Measurements from ENCODE around the gene SPATS2. TPM values are rescaled to one million over a fixed set of nuclear protein-coding genes. Genes with fewer than 3 reads are reported as not detected.

Gene SPATS2
- total RNA-seq, 1 experiment from 2014 or later, result 74.2 TPM

- DNase-seq (ENCODE audit: low read depth, low spot score), result no peak
- ChIA-PET POLR2A (interaction anchor here (0.8 to 2.6 kb wide), 4 partner anchors 19 to 232 kb away, joined by 3 to 14 read pairs (median 4); partner anchors contain the start of genes SPATS2 and TROAP), RAD21 (ENCODE audit: low non-redundant PET in 1 of 2, low total read pairs in 2 of 2, uncharacterized antibody in 2 of 2, unreplicated experiment in 2 of 2) (interaction anchor here (0.6 to 1.5 kb wide), 3 partner anchors 187 to 216 kb away, joined by 3 to 6 read pairs (median 4); partner anchors contain the start of gene SPATS2 (in 1 of the 2)), CTCF (interaction anchor here (0.6 to 4.2 kb wide), 8 partner anchors 22 to 202 kb away, joined by 3 to 69 read pairs (median 6); partner anchors contain the start of gene SPATS2)
- H3K27ac ChIP-seq (ENCODE audit: low read depth, low read length), result no peak overlapping the region; the same call in 1 of the 2 replicates
- no peak for ATAC-seq
- no peak overlapping the region for H2AFZ ChIP-seq (ENCODE audit: low read depth, low read length, poor library complexity, severe bottlenecking)
- H3K79me2 ChIP-seq (ENCODE audit: insufficient read depth, low read length), result no peaks in the 10 kb centered on the region
- peaks cover 2 to 9% of the 10 kb centered on the region in 2 experiments; a peak in 2 of 4 replicates for H3K36me3 ChIP-seq (ENCODE audit: control insufficient read depth in 1 of 2, insufficient read depth in 2 of 2, low read length in 2 of 2)
- no peak for TF ChIP-seq REST (IDR thresholded peaks at IDR 0.05; ENCODE audit: low read depth)
- no peak for TF ChIP-seq RAD21 (IDR thresholded peaks at IDR 0.05; ENCODE audit: low read depth)
- no peak for TF ChIP-seq CEBPB (IDR thresholded peaks at IDR 0.05; ENCODE audit: low read depth)
- no peak for TF ChIP-seq FOSL1 (IDR thresholded peaks at IDR 0.05; ENCODE audit: low read depth)
- no peak for TF ChIP-seq SRF (IDR thresholded peaks at IDR 0.05; ENCODE audit: low read depth)
- TF ChIP-seq POLR2AphosphoS5 (IDR thresholded peaks at IDR 0.05; ENCODE audit: low read depth, low read length), result no peak
- TF ChIP-seq MAX (IDR thresholded peaks at IDR 0.05), result no peak
- no peaks in the 10 kb centered on the region for H4K20me1 ChIP-seq (ENCODE audit: insufficient read depth)
- H3K9me3 ChIP-seq (ENCODE audit: control insufficient read depth in 1 of 2, insufficient read depth in 1 of 2, low read depth in 1 of 2, low read length in 2 of 2), result no peaks in the 10 kb centered on the region
- H3K9me2 ChIP-seq (ENCODE audit: insufficient read depth), result no peaks in the 10 kb centered on the region
- no peaks in the 10 kb centered on the region for H3K27me3 ChIP-seq (ENCODE audit: insufficient read depth, low read length)
- no peak overlapping the region for H3K9ac ChIP-seq (ENCODE audit: low read length)
- no peak overlapping the region for H3K4me2 ChIP-seq (ENCODE audit: low read length)
- H3K4me1 ChIP-seq (ENCODE audit: control insufficient read depth in 1 of 2, insufficient read depth in 2 of 2, low read length in 2 of 2), result peaks cover 0 to 5% of the 10 kb centered on the region in 2 experiments; a peak in 2 of 4 replicates
- no TSS peak for BruUV-seq (replicated peaks)
- intact Hi-C loops (cut with micrococcal nuclease), result no loop called here
- no peak overlapping the region for H3K4me3 ChIP-seq (replicated peaks in 1 of 2; ENCODE audit: low read depth in 1 of 2, low read length in 2 of 2)
Observed at GRCh38 chr12:49554266-49554665, 187.0 kb downstream of the SPATS2 start.
